Ureter (tissue), 1 donor: ENCODE data around the gene CABP7. TPM values are rescaled to one million over a fixed set of nuclear protein-coding genes. Genes with fewer than 3 reads are reported as not detected.
A peak's percentile ranks its signal among the peaks of the same experiment; 100 is the strongest.

ENCODE experiments used
- DNase-seq: peaks from one replicate; pipeline ENCODE4 v3.0.0-alpha.2; 2020; ENCODE audit warnings: low spot score
- total RNA-seq: library from RNA; stranded (reverse); gene quantifications from one replicate; pipeline ENCODE4 v1.2.4, GENCODE V29; 2023
- donor health status: DM: yes; HTN: yes; CAD: no.

Gene CABP7
- not detected for total RNA-seq

DNA sequence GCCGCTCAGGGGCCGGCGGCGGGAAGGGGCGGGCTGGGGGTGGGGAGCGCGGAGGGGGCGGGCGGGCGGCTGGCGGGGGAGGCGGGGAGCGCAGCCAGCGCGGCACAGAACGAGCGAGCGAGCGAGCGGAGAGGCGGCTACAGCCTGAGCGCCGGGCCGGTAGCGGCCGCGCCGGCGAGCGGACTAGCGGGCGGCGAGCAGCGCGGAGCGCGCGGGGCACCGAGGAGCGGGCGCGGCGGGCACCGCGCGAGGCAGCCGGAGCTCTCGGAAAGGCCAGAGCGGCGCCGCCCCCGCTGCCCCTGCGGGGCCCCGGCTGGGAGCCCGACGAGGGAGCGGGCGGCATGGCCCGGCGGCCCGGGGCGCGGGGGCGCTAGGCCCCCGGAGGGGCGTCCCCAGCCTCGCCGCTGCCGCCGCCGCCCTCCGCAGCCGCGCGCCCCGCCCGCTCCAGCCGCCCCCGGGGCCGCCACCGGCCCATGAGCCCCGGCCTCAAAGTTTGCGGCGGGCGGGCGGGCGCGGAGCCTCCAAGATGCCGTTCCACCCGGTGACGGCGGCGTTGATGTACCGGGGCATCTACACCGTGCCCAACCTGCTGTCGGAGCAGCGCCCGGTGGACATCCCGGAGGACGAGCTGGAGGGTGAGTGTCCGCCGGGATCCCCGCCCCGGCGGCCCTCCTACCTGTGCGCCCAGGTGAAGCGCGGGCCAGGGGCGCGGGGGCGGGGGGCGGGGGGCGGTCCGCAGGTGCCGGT lies at the start of gene CABP7:
Gene CABP7, plus strand, starts transcription at position 105 of the 747 bp plus-strand sequence. Its CDS starts 422 bp downstream, at position 527.
- no peak for DNase-seq

DNA sequence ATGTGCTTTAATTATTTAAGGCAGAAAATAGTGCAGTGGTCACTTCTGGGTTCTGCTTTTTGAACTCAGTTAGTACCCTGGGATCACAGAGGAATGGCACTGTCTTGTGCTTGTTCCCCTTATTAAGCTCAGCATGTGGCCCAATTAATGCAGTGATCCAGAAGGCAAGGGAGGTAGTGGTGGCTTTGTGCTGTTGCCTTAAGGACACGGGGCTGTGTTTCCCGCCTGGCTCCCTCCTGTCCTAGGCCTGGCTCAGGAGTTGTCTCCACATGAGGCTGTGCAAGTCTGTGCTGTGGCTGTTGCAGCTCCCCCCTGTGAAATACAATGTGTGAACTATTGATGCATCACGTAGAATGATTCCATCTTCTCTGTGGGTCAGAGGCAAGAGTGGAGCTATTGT lies 49.2 kb upstream of the CABP7 start:
- no peak for DNase-seq

DNA sequence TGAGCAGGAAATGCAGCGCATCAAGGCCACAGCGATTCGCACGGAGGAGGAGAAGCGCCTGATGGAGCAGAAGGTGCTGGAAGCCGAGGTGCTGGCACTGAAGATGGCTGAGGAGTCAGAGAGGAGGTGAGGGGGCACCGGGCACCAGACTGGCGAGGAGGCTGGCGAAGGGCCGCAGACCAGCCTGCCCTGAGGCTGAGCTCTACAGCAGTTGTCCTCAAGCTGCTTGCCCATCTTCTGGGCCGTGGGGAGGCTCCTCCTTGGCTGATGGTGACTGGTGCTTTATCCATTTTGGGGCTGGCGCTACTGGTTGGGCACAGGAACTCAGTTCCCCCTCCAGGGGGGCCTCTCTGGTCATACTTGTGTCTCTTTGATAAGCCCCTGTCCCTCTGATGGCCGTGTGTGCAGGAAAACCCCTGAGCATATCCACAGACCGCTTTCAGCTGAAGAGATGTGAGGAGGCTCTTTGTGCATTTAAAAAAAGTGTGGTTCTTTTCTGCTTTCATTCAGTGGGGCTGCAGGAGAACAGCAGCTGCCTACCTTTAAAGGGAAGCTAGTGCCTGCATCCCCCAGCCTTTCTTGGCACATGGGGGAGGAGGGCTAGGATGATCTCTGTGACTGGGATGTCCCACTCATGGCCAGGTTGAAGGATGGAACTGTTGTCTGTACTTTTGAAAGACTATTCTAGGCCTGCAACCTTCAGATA lies 46.3 kb upstream of the CABP7 start:
- DNase-seq, result no peak

DNA sequence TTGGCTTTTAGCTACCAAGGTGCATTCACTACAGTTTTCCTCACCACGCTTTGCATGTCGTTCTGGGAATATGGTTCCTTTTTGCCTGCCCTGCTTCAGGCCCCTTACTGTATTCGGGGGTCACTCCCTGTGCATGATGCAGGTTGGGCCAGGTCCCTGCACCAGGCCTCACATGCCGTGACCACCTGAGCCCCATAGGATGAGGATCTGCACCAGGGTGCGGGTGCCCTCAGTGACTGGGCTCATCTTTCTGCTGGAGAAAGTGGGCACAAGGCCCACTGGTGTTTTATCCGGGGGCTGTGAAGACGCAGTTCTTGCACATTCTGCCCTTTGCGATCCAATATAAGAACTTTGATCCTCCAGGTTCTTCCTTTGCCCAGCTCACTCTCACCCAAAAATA lies 45.7 kb upstream of the CABP7 start:
- DNase-seq, result no peak

DNA sequence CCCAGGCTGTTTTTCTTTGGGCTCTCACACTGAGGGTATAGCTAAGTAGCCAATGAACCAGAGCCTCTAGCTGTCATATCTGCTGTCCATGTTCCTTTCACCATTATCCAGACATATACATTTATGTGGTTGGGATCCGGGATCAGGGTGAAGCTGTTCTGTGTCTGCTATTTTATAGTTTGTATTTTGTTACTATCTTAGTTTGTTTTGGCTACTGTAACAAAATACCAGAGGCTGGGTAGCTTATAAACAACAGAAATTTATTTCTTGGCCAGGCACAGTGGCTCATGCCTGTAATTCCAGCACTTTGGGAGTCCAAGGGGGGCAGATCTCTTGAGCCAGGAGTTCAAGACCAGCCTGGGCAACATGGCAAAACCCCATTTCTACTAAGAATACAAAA lies 40.5 kb upstream of the CABP7 start:
- no peak for DNase-seq

DNA sequence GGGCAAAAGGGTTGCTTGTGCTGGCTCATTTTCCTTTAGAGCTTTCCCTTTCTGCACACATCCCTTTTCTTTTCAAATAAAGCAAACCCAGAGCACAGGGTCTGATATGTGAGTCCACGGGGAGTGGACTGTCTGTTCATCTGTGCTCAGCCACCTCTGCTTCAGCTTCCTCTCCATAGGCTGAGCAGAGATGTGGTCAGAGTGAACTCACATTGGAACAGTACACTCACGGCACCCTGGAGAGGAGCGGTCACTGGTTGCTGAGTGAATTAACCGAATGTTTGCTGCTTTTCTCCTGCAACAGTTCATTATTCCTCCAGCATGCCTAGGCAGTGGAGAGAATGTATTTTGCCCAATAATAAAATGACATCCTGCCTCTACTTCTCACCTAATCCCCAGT lies 36.3 kb upstream of the CABP7 start:
- DNase-seq, result no peak

DNA sequence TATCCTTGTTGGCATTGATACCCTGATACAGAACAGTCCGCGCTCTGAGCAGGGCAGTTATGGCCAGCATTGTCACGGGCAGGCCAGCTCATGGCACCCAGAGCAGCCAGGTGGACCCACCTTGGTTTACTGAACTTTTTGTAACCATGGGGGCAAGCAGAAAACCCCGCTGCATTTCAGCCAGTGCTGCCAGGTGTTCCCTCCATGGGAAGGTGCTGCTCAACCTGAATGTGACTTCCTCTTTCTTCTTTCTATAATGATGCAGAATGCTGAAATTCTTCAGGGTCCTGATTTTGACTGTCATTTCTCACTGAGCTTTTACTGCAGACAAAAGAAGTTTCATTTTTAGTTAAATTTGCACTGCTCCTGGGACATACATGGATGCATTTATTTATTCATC lies 35.6 kb upstream of the CABP7 start:
- DNase-seq, result no peak

DNA sequence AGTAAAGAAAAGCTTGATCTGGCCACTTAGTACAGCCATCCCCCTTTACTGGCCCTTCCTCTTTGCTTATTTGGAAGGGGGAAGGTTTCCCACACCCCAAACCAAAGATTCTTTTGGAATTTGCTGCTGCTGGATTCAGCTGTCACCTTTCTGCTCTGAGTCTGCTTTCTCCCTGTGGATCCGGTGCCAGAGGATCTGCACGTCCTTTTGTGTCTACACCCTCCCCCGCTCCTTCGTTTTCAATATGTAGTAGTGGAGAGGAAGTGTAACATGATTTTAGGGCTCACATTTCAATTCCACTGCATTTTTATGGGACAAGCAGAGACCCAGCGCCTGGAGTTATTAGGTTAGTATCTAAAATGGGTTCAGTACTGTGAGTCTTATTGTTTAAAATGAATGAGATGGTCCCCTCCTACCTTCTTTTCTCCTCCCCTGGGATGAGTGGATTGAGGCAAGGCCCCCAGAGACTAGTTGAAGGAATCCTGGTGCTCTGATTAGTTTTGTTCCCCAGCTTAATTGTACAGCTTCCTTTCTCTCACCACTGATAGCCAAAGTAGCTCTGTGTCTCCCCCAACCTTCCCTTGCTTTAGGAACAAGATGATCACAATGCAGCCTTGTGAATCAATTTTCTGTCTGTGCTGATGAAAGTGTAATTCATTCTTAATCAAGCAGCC lies 30.5 kb upstream of the CABP7 start:
- DNase-seq, result no peak

DNA sequence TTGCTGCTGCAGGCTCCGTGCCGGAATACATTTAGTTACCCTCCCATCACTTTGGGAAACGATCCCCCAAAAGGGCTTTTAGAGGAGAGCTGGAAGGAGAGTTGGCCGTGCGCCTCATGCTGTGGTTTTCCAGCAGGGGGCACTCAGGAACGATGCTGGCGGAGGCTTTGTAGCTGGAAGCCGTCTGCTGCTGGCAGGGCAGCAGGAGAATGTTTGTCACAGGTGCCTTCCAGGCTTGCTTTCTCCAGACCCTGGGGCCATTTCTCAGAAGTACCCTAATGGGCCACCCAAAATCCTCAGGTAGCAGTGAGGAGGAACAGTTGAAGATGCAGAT lies 30.0 kb upstream of the CABP7 start:
- peak; percentile 70 for DNase-seq

DNA sequence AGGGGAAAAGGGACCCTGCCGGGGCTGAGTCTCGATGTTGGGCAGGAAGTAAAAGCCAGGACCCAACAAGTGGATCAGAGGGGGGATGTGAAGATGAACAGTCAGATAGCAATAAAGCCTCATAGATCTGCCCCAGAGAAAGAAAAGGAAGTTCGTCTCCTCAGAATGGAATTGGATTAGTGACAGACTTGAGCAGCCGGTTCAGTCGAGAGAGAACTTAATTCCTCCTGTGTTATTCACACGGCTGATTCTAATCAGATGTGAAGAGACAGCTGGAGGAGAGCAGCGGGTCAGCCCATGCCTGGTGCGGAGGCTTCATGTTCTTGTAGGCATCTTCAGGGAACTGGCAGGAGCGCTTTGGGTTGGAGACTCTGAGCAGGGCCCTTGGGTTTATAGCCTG lies 29.3 kb upstream of the CABP7 start:
- no peak for DNase-seq

DNA sequence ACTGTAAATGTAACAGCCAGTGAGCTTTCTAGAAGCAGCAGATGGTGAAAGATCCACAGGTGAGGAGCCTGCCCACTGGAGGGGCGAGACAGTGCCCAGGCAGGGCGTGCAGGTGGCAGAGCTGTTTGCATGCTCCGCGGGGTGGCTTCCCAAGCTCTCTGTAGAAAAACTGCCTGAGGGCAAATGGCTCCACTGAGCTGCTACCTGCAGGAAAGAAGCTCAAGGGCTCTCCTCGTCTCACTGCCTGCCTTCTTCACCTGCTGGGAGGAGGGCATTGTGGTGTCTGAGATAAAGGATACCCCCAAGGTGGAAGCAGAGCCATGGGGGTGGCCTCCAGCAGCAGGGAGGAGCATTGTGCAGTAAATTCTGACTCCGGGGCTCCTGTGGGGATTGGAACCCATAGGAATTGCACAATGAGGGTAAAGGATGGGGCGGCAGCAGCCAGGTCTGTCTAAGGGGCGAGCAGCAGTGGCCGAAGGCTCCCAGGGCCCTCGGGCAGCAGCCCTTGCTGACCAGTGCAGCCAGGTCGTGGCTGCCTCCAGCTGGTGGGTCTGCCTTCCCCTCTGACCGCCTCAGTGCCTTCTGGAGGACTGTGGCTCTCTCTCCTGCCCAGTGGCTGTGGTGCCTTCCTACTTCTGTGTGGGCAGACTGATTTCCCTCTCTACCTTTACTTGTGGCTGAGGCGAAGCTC lies 28.0 kb upstream of the CABP7 start:
- DNase-seq, result no peak

DNA sequence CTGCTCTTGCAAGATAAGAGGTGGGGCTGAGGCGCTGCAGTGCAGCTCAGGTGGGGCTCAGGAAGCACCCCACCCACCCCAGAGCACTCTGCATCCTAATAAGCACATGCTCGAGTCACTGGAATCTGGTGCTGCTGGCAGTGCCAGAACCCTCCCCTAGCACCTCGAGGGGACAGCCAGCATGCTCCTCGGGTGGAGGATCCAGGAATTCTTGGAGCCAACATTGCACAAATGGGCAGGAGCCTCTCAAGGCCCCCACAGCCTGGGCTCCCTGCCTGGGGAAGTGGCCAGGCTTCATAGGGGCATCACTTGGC lies 27.5 kb upstream of the CABP7 start:
- DNase-seq, result no peak

DNA sequence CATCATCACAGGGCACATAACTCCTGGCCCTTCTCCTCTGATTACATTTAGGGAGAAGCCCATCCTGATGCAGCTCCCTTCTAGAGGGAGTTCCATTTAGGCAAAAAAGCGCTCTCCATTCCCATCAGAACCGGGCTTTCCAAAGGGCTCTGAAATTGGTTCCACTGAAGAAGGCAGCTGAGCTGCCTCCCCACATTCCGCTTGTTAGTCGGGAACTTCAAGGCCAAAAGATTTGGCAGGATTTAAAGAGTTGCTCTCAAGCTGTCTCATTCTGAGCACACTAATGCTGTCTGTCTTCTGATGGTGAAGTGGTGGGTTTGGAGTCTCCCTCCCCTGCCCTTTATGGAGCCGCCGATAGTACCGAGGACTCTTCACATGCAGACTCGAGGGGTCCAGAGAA lies 26.6 kb upstream of the CABP7 start:
- no peak for DNase-seq

DNA sequence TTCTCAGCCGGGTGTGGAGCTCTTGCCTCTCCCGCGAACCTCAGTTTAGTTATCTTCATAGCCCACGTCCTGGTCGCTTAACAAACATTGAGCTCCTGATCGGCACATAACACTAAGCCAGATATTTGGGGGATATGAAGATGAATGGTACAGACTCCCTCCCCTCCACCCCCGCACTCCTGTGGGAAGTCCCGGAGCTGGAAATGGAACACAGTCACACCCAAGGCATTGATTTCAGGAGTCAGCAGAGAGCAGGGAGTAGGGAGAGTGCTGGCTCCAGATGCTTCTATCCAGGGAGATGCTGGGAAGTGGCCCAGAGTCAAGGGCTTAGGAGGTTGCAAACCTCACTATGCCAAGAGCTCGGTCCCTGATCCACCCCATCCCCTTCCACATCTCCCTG lies 26.1 kb upstream of the CABP7 start:
- DNase-seq, result no peak

DNA sequence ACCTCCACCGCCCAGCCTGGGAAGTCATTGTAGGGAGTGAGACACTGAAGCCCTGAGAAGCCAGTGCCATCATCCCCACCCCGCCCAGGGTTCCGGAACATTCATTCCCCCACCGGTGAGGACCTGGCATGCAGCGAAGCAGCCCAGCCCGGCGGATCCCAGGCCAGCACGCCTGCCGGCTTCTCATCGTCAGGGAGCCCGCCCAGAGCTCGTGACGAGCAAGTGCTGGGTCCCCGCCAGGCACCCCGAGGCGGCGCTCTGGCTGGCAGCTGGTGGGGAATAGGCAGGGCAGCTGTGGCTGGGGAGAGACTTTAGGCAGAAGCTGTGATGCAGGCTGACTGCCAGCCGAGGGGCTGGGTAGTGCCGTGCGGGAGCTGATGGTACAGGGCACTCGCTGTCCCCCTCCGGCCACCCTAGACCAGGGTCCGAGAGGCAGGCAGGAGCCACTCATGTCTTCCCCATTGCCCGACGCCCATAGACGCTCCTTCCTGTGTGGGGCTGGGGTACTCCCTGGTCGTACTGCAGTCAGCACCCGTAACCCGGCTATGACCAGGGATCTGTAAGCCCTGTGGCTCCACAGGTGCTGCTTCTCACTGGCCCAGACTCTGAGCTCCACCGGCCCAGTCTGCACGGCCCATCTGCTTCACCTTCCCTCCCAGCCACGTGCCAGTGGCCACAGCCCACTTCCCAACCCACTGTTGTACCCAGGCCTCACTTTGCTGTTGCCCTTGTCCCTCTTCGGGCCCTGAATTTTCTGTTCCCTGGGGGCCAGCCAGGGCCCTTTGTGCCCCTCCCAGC lies 24.5 kb upstream of the CABP7 start:
- DNase-seq, result no peak

DNA sequence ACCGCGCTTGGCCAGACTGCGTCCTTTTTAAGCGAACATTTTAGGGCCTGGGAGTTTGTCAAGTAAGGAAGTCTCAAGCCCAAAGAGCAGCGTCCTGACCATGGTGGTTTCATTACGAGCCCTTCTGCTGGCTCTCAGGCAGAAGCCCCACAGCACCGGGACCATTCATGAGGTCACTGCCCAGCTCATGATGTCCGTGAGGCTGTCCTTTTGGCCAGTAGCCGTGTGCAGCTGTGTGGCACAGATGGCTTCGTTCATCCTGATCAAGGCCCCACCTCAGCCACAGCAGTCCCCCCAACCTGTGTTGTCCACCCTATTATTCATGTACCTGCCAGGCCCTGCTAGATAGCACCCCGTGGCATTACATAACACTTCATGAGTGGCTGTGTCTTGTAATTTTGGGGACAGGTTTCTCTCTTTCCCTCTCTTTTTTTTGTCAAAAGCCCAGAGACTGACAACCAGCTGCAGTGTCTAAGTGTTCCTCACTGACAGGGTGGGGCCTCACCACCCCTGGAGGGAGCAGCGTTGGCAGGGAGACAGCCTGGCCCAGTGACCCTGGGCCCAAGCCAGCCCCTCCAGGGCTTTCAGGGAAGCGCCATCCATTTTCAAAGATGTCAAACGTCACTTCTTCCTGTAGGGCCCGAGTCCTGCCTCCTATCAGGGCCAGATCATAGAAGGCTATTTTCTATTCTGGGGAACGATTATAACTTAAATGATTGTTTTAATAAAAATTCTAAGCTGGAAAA lies 21.8 kb upstream of the CABP7 start:
- DNase-seq, result no peak

DNA sequence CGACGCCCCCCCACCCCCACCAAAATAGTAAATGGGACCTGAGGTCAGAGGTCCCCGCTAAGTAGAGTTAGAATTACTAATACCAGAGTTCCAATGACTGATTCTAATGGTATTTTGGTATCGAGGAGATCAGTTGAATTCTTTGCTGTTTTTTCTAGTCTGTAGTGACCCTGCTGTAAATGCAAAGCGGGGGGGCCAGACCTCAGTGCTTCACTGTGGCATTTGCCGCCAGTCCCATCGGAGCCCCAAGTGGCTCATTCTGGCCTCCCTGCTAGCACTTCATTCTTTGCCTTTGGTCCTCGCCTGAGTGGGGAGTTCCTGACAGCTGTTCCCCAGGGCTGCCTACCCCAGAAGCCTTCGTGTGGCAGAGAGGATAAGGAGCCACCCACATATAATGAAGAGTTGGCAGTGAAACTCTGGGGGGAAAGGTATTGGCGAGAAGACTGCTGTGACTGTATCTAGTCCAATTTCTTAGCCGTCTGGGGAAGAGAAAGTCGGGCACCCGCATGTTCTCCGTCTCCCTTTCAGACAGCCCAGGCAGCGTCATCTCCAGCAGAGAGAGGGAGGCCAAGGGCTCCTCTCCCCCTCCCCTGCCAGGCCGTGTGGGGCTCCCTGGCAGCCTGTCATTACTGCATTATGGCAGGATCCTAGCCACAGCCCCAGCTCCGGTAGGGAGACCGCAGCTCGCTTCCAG lies 19.4 kb upstream of the CABP7 start:
- DNase-seq, result no peak

DNA sequence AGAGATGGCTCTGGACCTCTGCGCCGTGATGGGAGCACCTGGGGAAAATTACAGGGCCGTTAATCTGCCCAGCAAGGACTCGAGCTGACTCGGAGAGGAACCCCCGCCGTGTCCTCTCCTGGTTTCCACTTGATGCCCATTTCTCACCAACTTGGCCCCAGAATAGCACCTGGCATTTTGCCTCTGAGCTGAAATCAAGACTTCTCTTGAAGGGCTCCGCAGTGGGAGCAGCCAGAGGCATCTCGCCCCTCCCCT lies 19.0 kb upstream of the CABP7 start:
- DNase-seq, result no peak

DNA sequence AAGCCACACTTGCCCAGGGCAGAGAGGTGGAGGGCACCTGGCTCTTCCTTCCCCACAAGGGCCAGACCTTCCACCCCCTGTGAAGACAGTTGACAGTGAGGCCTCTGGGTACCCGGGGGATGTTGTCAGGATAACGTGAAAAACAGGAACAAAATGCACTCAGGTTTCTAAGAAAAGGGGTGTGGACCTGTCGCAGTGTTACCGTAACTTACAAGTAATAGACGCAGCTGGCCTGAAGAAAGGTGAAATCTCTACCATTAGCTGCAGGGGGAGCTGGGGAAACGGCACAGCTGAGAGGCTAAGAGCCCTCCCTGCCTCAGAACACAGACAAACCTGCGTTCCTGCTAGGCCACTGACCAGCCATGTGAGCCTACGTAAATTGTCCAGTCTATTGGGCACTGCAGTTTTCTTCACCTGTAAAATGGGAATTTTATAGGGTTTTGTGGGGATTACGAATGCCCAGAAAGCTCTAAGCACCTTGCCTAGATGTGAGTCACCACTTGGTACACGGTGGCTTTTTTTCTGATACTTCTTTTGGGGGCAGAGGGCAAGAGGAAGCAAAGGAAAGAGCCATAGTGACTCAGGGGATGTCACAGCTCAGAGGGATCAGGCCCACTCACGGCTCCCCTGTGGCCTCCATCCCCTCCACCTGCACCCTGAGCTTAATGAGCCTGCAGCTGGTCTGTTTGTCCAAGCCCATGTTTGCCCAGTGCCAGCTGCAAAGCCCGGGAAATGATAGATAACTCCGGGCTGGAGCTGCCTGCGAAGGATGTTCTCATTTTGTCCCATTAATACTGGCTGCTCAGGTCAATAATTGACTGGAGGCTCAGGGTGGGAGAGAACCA lies 18.4 kb upstream of the CABP7 start:
- DNase-seq, result no peak
